ENCODE results near the gene TUBB4A.

DNA sequence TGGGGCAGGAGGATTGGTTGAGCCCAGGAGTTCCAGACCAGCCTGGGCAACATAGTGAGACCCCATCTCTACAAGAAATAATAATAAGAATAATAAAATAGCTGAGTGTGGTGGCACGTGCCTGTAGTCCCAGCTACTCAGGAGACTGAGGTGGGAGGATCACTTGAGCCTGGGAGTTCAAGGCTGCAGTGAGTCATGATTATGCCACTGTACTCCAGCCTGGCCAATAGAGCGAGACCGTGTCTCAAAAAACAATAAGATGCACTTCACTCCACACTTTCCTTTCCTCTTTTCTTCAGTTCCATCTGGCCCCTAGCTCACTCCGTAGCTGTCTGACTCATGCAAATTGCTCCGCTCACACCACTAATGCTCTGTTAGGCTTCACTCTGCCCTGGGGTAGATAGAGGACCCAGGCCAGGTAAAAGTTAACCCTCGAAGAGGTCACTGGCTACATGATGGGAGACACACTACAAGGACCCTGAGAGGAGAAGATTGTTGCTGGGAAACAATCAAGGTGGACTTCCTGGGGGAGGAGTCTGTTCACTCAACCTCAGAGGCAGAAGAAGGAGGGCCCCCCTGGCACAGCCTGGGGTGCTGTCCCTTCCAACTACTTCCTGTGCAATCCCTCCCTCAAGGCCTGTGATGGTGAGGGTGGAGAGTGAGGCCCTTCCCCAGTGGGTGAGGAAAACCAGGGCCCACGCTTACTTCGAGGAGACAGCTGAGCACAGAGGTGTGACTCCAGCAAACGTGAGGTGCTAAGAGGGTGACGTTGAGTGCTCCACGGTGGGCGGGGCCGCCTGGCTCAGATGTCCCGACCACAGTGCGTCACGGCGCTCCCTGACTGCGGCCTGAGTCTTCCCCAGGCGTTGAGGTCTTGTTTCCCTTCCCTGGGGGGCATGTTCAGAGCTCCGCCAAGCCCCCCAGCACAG is 19.9 kb upstream of the TUBB4A start:
- TF ChIP-seq, protein P1, sequence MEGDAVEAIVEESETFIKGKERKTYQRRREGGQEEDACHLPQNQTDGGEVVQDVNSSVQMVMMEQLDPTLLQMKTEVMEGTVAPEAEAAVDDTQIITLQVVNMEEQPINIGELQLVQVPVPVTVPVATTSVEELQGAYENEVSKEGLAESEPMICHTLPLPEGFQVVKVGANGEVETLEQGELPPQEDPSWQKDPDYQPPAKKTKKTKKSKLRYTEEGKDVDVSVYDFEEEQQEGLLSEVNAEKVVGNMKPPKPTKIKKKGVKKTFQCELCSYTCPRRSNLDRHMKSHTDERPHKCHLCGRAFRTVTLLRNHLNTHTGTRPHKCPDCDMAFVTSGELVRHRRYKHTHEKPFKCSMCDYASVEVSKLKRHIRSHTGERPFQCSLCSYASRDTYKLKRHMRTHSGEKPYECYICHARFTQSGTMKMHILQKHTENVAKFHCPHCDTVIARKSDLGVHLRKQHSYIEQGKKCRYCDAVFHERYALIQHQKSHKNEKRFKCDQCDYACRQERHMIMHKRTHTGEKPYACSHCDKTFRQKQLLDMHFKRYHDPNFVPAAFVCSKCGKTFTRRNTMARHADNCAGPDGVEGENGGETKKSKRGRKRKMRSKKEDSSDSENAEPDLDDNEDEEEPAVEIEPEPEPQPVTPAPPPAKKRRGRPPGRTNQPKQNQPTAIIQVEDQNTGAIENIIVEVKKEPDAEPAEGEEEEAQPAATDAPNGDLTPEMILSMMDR (conservative IDR thresholded peaks at IDR 0.05; ENCODE audit: low read length) = no peak
- no peak for TF ChIP-seq EZH2phosphoT487 (IDR thresholded peaks at IDR 0.05; ENCODE audit: borderline replicate concordance, low read depth, low read length)
